GM23248 (cell line): ENCODE results near the gene PRRG2.

ENCODE experiments used
- EZH2 ChIP-seq: fragments of 200-600 bp; sonication (generic); IDR thresholded peaks from 2 replicates; pipeline ENCODE4 v1.6.1; 2018; ENCODE audit warnings: antibody characterized with exemption, mild to moderate bottlenecking; ENCODE audit not compliant: insufficient read depth, poor library complexity, severe bottlenecking
- EZH2phosphoT487 ChIP-seq: fragments of 200-600 bp; sonication (generic); IDR thresholded peaks from 2 replicates; pipeline ENCODE4 v1.6.1; 2018; ENCODE audit warnings: antibody characterized with exemption, moderate library complexity, mild to moderate bottlenecking, low read depth; ENCODE audit not compliant: insufficient read depth

- TF ChIP-seq EZH2: no peak
- TF ChIP-seq EZH2phosphoT487: no peak
Observed at GRCh38 chr19:49566302-49566701, 14.8 kb upstream of the PRRG2 start.
